ENCODE results near the gene ABHD11. TPM values are rescaled to one million over a fixed set of nuclear protein-coding genes. Genes with fewer than 3 reads are reported as not detected.
A peak's percentile ranks its signal among the peaks of the same experiment; 100 is the strongest.

ABHD11 gene
- total RNA-seq, 2 experiments from 2014 or later, result 8.5 to 11.5 TPM

DNA sequence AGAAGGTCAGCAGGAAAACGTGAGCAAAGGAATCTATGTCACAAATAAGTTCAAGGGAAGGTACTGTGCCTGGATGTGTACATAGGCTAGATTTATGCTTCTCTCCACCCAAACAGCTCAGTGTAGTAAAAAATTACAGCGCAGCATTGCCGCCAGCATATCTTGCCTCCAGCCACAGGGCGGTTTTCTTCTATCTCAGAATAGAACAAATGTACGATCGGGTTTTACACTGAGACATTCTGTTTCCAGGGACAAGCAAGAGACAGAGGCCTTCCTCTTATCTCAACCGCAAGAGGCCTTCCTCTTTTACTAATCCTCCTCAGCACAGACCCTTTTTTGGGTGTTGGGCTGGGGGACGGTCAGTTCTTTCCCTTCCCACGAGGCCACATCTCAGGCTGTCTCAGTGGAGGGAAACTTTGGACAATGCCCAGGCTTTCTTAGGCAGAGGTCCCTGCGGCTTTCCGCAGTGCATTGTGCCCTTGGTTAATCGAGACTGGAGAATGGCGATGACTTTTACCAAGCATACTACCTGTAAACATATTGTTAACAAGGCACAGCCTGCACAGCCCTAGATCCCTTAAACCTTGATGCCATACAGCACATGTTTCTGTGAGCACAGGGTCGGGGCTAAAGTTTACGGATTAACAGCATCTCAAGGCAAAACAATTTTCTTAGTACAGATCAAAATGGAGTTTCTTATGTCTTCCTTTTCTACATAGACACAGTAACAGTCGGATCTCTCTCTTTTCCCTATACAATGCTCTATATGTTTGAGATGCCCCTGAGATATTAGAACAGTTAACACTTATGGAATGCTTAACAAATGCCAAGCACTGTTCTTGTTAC, 11.6 kb upstream of the ABHD11 start:
- TF ChIP-seq, protein P1, sequence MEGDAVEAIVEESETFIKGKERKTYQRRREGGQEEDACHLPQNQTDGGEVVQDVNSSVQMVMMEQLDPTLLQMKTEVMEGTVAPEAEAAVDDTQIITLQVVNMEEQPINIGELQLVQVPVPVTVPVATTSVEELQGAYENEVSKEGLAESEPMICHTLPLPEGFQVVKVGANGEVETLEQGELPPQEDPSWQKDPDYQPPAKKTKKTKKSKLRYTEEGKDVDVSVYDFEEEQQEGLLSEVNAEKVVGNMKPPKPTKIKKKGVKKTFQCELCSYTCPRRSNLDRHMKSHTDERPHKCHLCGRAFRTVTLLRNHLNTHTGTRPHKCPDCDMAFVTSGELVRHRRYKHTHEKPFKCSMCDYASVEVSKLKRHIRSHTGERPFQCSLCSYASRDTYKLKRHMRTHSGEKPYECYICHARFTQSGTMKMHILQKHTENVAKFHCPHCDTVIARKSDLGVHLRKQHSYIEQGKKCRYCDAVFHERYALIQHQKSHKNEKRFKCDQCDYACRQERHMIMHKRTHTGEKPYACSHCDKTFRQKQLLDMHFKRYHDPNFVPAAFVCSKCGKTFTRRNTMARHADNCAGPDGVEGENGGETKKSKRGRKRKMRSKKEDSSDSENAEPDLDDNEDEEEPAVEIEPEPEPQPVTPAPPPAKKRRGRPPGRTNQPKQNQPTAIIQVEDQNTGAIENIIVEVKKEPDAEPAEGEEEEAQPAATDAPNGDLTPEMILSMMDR (IDR thresholded peaks at IDR 0.05), result no peak
- peaks cover 21% of the 10 kb centered on the region for H3K27me3 Mint-ChIP-seq
- H3K9me3 ChIP-seq (ENCODE audit: control insufficient read depth in 1 of 2, insufficient read depth in 1 of 2, low read length in 2 of 2), result no peaks in the 10 kb centered on the region
- no peaks in the 10 kb centered on the region for H3K36me3 ChIP-seq (ENCODE audit: insufficient read depth, low read length)
- DNase-seq, result no peak
- no peak overlapping the region for H3K27ac ChIP-seq (ENCODE audit: low read depth in 1 of 2, low read length in 2 of 2)
- no peaks in the 10 kb centered on the region for H3K36me3 Mint-ChIP-seq (ENCODE audit: low read depth)
- no peak overlapping the region for H3K4me3 Mint-ChIP-seq
- no peaks in the 10 kb centered on the region for H3K27me3 ChIP-seq (ENCODE audit: control insufficient read depth in 1 of 2, insufficient read depth in 2 of 2, low read length in 2 of 2)
- POLR2A ChIA-PET, result no interaction called here
- H3K9me3 Mint-ChIP-seq, result no peaks in the 10 kb centered on the region
- CTCF ChIA-PET, result no interaction called here
- H3K4me3 ChIP-seq (ENCODE audit: low read length), result no peak overlapping the region
- H3K27ac Mint-ChIP-seq, result no peak overlapping the region
- intact Hi-C loops (cut with DNase I, micrococcal nuclease), result no loop called here
- no peak for ATAC-seq (ENCODE audit: poor library complexity)
- H3K4me1 Mint-ChIP-seq (ENCODE audit: low read depth), result no peaks in the 10 kb centered on the region
- no peaks in the 10 kb centered on the region for H3K4me1 ChIP-seq (ENCODE audit: insufficient read depth, low read length)

DNA sequence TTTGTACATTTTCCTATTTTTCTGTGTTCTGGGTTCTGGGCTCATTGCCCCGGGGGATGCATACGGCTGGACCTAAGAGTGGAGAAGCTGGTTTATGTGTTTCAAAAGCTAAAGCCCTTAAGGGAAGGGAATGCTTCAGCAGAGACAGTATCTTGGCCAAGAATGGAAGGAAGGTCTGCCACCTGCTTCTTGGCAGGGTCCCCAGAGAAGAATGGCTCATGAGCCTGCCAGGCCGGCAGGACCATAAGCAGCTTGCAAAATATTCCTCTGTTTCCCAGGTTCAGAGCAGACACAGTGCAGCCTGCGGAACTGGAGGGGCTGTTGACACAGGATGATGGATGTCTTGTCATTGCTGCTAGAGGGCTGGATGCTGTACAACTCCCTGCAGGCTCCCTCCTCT, 7.8 kb upstream of the ABHD11 start:
- H3K9me3 ChIP-seq (ENCODE audit: control insufficient read depth in 1 of 2, insufficient read depth in 1 of 2, low read length in 2 of 2), result no peaks in the 10 kb centered on the region
- intact Hi-C loops (cut with DNase I, micrococcal nuclease), result no loop called here
- CTCF ChIA-PET, result interaction anchor here (0.6 kb wide), 1 partner anchor 124 kb away, joined by 3 read pairs; no protein-coding TSS in a partner anchor
- Mint-ChIP-seq H3K27me3 (peaks cover 14% of the 10 kb centered on the region), H3K9me3 (no peaks in the 10 kb centered on the region), H3K4me3 (no peak overlapping the region), H3K36me3 (ENCODE audit: low read depth) (no peaks in the 10 kb centered on the region), H3K27ac (no peak overlapping the region), H3K4me1 (ENCODE audit: low read depth) (no peaks in the 10 kb centered on the region)
- H3K4me3 ChIP-seq (ENCODE audit: low read length), result no peak overlapping the region
- TF ChIP-seq, protein P1 (IDR thresholded peaks at IDR 0.05), result no peak
- no peak for DNase-seq
- H3K27me3 ChIP-seq (ENCODE audit: control insufficient read depth in 1 of 2, insufficient read depth in 2 of 2, low read length in 2 of 2), result no peaks in the 10 kb centered on the region
- no peak for ATAC-seq (ENCODE audit: poor library complexity)
- H3K4me1 ChIP-seq (ENCODE audit: insufficient read depth, low read length), result no peaks in the 10 kb centered on the region
- H3K27ac ChIP-seq (ENCODE audit: low read depth in 1 of 2, low read length in 2 of 2), result no peak overlapping the region
- H3K36me3 ChIP-seq (ENCODE audit: insufficient read depth, low read length), result no peaks in the 10 kb centered on the region
- POLR2A ChIA-PET, result no interaction called here

DNA sequence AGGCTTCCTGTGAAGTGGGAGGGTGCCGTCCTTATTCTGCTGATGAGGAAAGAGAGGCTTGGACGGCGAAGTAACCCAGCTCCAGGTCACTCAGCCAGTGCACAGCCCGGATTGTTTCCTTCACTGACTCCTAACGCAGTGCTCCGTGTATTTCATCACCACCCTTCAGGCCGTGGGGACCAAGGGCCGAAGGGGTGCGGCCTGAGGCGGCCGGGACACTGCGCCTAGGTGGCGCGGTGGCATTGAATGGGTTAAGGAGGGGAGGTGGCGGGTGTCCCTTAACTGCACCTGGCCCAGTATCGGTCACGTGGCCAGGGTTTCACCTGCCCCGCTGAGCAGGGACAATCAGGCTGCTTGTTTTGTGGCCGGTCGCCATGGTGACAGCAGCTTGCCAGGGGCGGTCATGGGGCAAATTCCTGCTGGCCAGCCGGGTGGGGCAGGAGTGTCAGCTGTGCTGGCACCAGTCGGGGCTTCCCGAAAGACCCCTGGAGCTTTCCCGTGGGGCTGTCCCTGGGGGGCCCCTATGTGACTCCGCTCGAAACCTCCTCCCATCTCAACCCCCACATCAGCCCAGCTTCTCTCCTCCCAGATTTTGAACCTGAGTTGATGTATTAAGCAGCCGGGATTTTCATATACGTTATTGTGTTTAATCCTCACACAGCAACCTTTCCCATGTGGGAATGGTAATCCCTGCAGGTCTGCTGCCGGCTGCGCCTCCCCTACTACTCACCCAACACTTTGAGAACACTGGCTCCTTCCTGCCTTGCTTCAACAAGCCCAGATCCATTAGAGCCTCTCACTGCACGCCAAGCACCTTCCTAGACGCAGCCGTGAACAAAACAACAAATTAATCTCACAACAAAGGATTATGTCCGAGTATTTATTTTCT, 4.4 kb upstream of the ABHD11 start:
- H3K27me3 ChIP-seq (ENCODE audit: control insufficient read depth in 1 of 2, insufficient read depth in 2 of 2, low read length in 2 of 2), result no peaks in the 10 kb centered on the region
- intact Hi-C loops (cut with DNase I, micrococcal nuclease), result no loop called here
- Mint-ChIP-seq H3K27me3 (no peaks in the 10 kb centered on the region), H3K4me3 (no peak overlapping the region), H3K27ac (no peak overlapping the region), H3K4me1 (ENCODE audit: low read depth) (peaks cover 8% of the 10 kb centered on the region), H3K36me3 (ENCODE audit: low read depth) (no peaks in the 10 kb centered on the region), H3K9me3 (no peaks in the 10 kb centered on the region)
- TF ChIP-seq, protein P1 (IDR thresholded peaks at IDR 0.05), result no peak
- H3K4me3 ChIP-seq (ENCODE audit: low read length), result no peak overlapping the region
- H3K27ac ChIP-seq (ENCODE audit: low read depth in 1 of 2, low read length in 2 of 2), result no peak overlapping the region
- H3K9me3 ChIP-seq (ENCODE audit: control insufficient read depth in 1 of 2, insufficient read depth in 1 of 2, low read length in 2 of 2), result no peaks in the 10 kb centered on the region
- ChIA-PET POLR2A (no interaction called here), CTCF (no interaction called here)
- ATAC-seq (ENCODE audit: poor library complexity) (no peak), DNase-seq (peak in 1 of 14 experiments; percentile 35)
- peaks cover 12% of the 10 kb centered on the region for H3K4me1 ChIP-seq (ENCODE audit: insufficient read depth, low read length)
- H3K36me3 ChIP-seq (ENCODE audit: insufficient read depth, low read length), result no peaks in the 10 kb centered on the region
